NCI-H2171 (cell line): ENCODE measurements around the gene NSUN7.

Experiments used
- DNase-seq: peaks from one replicate; lab custom pipeline; 2025; lab: John Stamatoyannopoulos, UW

Gene NSUN7

DNA sequence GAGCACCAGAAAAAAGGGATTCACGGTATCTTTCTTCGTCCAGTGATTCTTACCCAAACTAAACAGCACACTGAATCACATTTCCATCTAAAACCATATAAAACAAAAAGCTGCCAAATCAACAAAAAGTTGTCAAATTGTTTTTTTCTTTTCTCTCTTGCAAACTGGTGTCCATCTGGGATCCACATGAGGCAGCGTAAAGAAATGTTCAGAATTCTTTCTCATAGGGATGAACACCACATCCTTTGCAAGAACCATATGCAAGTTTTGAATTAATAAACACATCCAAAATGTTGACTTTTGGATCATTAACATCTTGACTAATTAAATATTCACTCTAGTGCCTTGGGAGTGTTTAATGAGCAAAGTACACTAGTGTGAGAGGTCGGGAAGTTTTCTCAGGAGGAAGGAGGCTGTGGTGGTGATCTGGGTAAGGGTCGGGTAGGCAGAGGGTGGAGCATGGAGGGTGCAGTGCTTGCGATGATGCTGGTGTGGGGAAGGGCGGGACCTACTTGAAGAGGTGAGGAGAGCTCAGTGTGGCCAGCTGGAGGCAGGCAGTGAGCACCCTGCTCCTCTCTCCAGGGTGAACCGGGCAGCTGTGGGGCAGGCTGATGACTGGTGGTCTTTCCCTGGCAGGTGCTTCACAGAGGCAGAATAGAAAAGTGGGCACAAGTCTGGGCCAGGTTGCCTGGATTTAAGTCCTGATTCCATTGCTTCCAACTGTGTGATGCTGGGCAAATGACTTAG lies 72.8 kb downstream of the NSUN7 start:
- no peak for DNase-seq

- DNase-seq: no peak
Observed at GRCh38 chr4:40825014-40825838, 75.5 kb downstream of the NSUN7 start.

- DNase-seq: no peak
Observed at GRCh38 chr4:40826821-40827220, 77.1 kb downstream of the NSUN7 start.

DNA sequence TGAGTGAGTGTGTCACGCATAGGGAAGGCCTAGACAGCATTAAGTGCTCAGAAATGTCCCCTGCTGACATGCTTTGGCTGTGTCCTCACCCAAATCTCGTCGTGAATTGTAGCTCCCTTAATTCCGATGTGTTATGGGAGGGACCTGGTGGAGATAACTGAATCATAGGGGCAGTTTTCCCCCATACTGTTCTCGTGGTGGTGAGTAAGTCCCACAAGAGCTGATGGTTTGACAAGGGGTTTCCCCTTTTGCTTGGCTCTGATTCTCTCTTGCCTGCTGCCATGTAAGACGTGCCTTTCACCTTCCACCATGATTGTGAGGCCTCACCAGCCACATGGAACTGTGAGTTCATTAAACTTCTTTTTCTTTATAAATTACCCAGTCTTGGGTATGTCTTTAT lies 78.0 kb downstream of the NSUN7 start:
- DNase-seq: no peak

DNA sequence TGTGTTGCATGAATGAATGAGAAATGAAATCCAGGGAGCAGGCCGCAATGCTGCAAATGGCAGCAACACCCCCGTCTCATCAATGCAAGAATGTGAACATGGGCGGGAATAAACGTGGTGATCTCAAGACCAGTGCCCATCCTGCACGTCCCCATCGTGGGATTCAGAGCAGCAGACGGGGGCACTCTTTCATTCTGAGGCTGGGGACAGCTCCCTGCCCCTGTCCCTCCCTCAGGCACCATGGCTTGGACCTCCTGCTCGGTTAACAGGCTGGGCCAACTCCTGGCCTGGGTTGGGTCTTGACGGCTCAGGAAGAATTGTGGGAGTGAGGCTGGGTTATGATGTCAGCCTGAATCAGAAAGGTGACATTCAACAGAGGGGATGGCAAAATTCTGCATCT lies 78.9 kb downstream of the NSUN7 start:
- DNase-seq: no peak

GRCh38 chr4:40829586-40829985 lies 79.8 kb downstream of the NSUN7 start:
- DNase-seq: no peak

GRCh38 chr4:40831146-40831907 lies 81.6 kb downstream of the NSUN7 start:
- no peak for DNase-seq

DNA sequence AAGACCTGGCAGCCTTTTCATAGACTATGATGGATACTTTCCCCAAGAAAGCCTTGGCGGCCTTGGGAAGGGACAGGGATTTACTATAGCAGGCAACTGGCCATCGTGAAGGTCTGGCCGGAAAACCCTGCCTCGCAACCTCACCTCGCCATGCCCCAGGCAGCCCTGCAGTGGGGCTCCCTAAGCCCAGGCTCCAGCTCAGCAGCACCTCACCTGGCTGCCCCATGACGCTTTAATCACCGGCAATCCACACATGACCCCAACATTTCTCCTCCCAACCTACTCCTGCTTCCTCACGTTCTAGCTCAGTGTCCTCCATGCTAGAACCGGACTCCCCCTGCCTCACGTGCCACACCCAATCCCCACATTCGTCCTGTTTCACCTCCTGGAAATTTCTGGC lies 82.4 kb downstream of the NSUN7 start:
- DNase-seq: no peak

DNA sequence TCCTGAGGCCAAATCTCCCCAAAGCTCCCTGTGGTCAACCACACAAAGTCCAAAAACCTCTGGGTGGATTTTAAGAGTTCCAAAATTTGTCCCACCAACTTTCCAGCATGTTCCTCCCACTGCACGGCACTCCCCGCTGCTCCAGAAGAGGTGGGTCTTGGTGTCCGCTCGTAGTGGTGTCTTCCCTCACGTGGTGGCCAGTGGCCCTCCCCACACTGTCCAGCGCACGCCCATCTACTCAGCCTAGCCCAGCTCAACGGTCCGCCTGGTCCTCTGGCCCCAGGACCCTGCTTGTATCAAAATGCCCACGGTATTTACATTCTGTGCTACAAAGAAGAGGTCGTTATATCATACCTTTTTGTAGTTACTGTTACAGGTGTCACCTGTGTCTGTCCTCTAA lies 83.5 kb downstream of the NSUN7 start:
- DNase-seq: no peak

- DNase-seq: no peak
Observed at GRCh38 chr4:40837094-40837870, 87.5 kb downstream of the NSUN7 start.

DNA sequence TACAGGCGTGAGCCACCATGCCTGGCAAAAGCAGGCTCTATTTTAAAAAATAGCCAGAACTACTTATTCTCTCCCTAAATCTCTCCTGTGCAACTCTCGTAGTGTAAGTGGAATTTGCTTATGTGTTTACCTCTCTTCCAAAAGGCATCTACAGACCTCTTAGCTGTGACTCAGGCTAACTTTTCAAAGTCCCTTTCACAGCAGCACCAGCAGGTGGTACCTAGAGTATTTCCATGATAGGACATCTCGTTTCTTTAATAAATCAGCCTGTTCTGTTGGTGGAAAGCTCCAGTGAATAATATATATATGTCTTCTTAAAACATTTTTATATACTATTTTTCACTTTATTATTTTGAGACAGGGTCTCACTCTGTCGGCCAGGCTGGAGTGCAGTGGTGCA lies 89.0 kb downstream of the NSUN7 start:
- no peak for DNase-seq

- DNase-seq: no peak
Observed at GRCh38 chr4:40840255-40840984, 90.7 kb downstream of the NSUN7 start.

- DNase-seq: no peak
Observed at GRCh38 chr4:40840985-40841571, 91.3 kb downstream of the NSUN7 start.

GRCh38 chr4:40842318-40842717 lies 92.6 kb downstream of the NSUN7 start:
- DNase-seq: no peak

- no peak for DNase-seq
Observed at GRCh38 chr4:40842725-40843423, 93.1 kb downstream of the NSUN7 start.

GRCh38 chr4:40843696-40844095 lies 93.9 kb downstream of the NSUN7 start:
- no peak for DNase-seq

- DNase-seq: no peak
Observed at GRCh38 chr4:40844261-40844660, 94.5 kb downstream of the NSUN7 start.

DNA sequence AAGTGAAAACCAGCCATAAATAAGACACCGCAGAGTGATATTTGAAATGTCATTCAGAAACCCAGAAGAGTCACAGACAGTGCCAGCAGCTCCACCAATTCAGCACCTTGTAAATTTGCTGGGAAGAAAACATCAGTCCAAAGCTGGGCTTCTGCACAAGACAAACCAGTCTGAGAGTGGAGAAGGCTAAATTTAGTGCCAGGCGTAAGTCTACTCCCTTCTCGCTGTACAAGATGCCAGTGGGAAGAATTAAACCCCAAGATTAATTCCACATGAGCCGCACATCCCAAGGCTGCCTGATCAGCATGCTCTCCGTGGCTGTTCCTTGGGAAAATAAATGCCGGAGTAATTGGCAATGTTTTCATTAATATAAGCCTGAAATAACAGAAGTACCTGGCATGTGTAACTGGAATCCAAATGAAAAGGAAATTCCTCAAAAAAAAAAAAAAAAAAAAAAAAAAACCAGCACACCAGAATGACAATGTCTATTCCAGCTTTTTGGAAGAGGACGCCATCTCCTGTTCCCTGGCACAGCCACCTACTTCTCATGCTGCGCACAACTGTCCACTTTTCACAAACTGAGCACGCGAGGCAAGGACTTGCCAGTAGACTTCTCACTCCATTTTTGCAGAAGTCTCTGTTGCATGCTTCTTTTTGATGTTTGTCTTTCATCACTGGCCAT lies 95.5 kb downstream of the NSUN7 start:
- DNase-seq: no peak

GRCh38 chr4:40846532-40846931 lies 96.8 kb downstream of the NSUN7 start:
- no peak for DNase-seq

- DNase-seq: no peak
Observed at GRCh38 chr4:40848251-40848650, 98.5 kb downstream of the NSUN7 start.
